Peyer's patch (tissue), 4 donors: Measurements from ENCODE around the gene ZNF487.
"Not testable (repeated sequence)": the region's sequence is repeated elsewhere in the genome, so short reads cannot be mapped to it uniquely, and the experiment has no call there.

Experiments used
- CTCF ChIP-seq, 6 experiments: fragments of 450-650 bp in 4 of 6; fragments of 200-600 bp in 2 of 6; sonication (generic) in 1 of 6; IDR thresholded peaks; one replicate each; pipeline ENCODE4 v1.5.1; 2017 to 2019; ENCODE audit warnings: antibody characterized with exemption in 6 of 6, mild to moderate bottlenecking in 3 of 6, moderate library complexity in 1 of 6
- POLR2A ChIP-seq, 2 donors: fragments of 450-650 bp; IDR thresholded peaks; one replicate each; pipeline ENCODE4 v1.5.1; 2017; ENCODE audit warnings: antibody characterized with exemption in 2 of 2, mild to moderate bottlenecking in 2 of 2, moderate library complexity in 2 of 2

GRCh38 chr10:43454025-43454424 is 17.1 kb downstream of the ZNF487 start:
- not testable (repeated sequence) for TF ChIP-seq CTCF, POLR2A (IDR thresholded peaks at IDR 0.05)
